ENCODE measurements around the gene LRP1B.

LRP1B gene

GRCh38 chr2:141029428-141030078 lies 1101.3 kb downstream of the LRP1B start:
- H3K4me1 Mint-ChIP-seq: no peaks in the 10 kb centered on the region
- DNase-seq (ENCODE audit: low spot score in 2 of 2) (no peak), ATAC-seq (no peak)
- no peak overlapping the region for H3K27ac Mint-ChIP-seq
- H3K9me3 Mint-ChIP-seq: peaks cover 11% of the 10 kb centered on the region
- H3K4me3 Mint-ChIP-seq: no peak overlapping the region
- H3K36me3 Mint-ChIP-seq: no peaks in the 10 kb centered on the region

- DNase-seq (ENCODE audit: low spot score in 2 of 2): no peak
- Mint-ChIP-seq H3K36me3 (no peaks in the 10 kb centered on the region), H3K9me3 (peaks cover 7% of the 10 kb centered on the region), H3K27ac (no peak overlapping the region), H3K4me1 (no peaks in the 10 kb centered on the region), H3K4me3 (no peak overlapping the region)
- no peak for ATAC-seq
Observed at GRCh38 chr2:141027221-141027620, 1103.6 kb downstream of the LRP1B start.

- Mint-ChIP-seq H3K4me3 (no peak overlapping the region), H3K36me3 (no peaks in the 10 kb centered on the region), H3K4me1 (no peaks in the 10 kb centered on the region), H3K9me3 (no peaks in the 10 kb centered on the region), H3K27ac (no peak overlapping the region)
- no peak for ATAC-seq
- DNase-seq (ENCODE audit: low spot score in 2 of 2): no peak
Observed at GRCh38 chr2:141021611-141022010, 1109.2 kb downstream of the LRP1B start.

- H3K9me3 Mint-ChIP-seq: no peaks in the 10 kb centered on the region
- DNase-seq (ENCODE audit: low spot score in 2 of 2) (no peak), ATAC-seq (no peak)
- H3K4me3 Mint-ChIP-seq: no peak overlapping the region
- H3K36me3 Mint-ChIP-seq: no peaks in the 10 kb centered on the region
- H3K27ac Mint-ChIP-seq: no peak overlapping the region
- H3K4me1 Mint-ChIP-seq: no peaks in the 10 kb centered on the region
Observed at GRCh38 chr2:141021109-141021508, 1109.7 kb downstream of the LRP1B start.

- ATAC-seq (no peak), DNase-seq (ENCODE audit: low spot score in 2 of 2) (no peak)
- no peaks in the 10 kb centered on the region for H3K36me3 Mint-ChIP-seq
- H3K4me3 Mint-ChIP-seq: no peak overlapping the region
- no peaks in the 10 kb centered on the region for H3K4me1 Mint-ChIP-seq
- H3K9me3 Mint-ChIP-seq: no peaks in the 10 kb centered on the region
- no peak overlapping the region for H3K27ac Mint-ChIP-seq
Observed at GRCh38 chr2:141020346-141020745, 1110.5 kb downstream of the LRP1B start.

GRCh38 chr2:141015341-141016047 lies 1115.3 kb downstream of the LRP1B start:
- Mint-ChIP-seq H3K9me3 (no peaks in the 10 kb centered on the region), H3K4me1 (no peaks in the 10 kb centered on the region), H3K27ac (no peak overlapping the region), H3K36me3 (no peaks in the 10 kb centered on the region), H3K4me3 (no peak overlapping the region)
- ATAC-seq: no peak
- DNase-seq (ENCODE audit: low spot score in 2 of 2): no peak

- DNase-seq (ENCODE audit: low spot score in 2 of 2) (no peak), ATAC-seq (no peak)
- Mint-ChIP-seq H3K4me3 (no peak overlapping the region), H3K36me3 (no peaks in the 10 kb centered on the region), H3K27ac (no peak overlapping the region), H3K4me1 (no peaks in the 10 kb centered on the region), H3K9me3 (peaks cover 6% of the 10 kb centered on the region)
Observed at GRCh38 chr2:141003967-141004657, 1126.7 kb downstream of the LRP1B start.

- Mint-ChIP-seq H3K36me3 (no peaks in the 10 kb centered on the region), H3K4me1 (no peaks in the 10 kb centered on the region), H3K4me3 (no peak overlapping the region), H3K9me3 (peaks cover 6% of the 10 kb centered on the region), H3K27ac (no peak overlapping the region)
- ATAC-seq: no peak
- no peak for DNase-seq (ENCODE audit: low spot score in 2 of 2)
Observed at GRCh38 chr2:141001750-141002149, 1129.1 kb downstream of the LRP1B start.

GRCh38 chr2:140998577-140998976 lies 1132.2 kb downstream of the LRP1B start:
- ATAC-seq (no peak), DNase-seq (ENCODE audit: low spot score in 2 of 2) (no peak)
- Mint-ChIP-seq H3K4me3 (no peak overlapping the region), H3K9me3 (peaks cover 9% of the 10 kb centered on the region), H3K4me1 (no peaks in the 10 kb centered on the region), H3K36me3 (no peaks in the 10 kb centered on the region), H3K27ac (no peak overlapping the region)

GRCh38 chr2:140998017-140998416 lies 1132.8 kb downstream of the LRP1B start:
- ATAC-seq (no peak), DNase-seq (ENCODE audit: low spot score in 2 of 2) (no peak)
- H3K4me1 Mint-ChIP-seq: no peaks in the 10 kb centered on the region
- H3K36me3 Mint-ChIP-seq: no peaks in the 10 kb centered on the region
- no peak overlapping the region for H3K27ac Mint-ChIP-seq
- peaks cover 9% of the 10 kb centered on the region for H3K9me3 Mint-ChIP-seq
- H3K4me3 Mint-ChIP-seq: no peak overlapping the region

GRCh38 chr2:140994856-140995255 lies 1136.0 kb downstream of the LRP1B start:
- Mint-ChIP-seq H3K4me1 (no peaks in the 10 kb centered on the region), H3K9me3 (peaks cover 14% of the 10 kb centered on the region), H3K27ac (no peak overlapping the region), H3K36me3 (no peaks in the 10 kb centered on the region), H3K4me3 (no peak overlapping the region)
- ATAC-seq (no peak), DNase-seq (ENCODE audit: low spot score in 2 of 2) (no peak)

GRCh38 chr2:140990416-140990815 lies 1140.4 kb downstream of the LRP1B start:
- no peak for DNase-seq (ENCODE audit: low spot score in 2 of 2)
- no peaks in the 10 kb centered on the region for H3K36me3 Mint-ChIP-seq

GRCh38 chr2:140988597-140988996 lies 1142.2 kb downstream of the LRP1B start:
- Mint-ChIP-seq H3K27ac (no peak overlapping the region), H3K4me1 (no peaks in the 10 kb centered on the region), H3K4me3 (no peak overlapping the region), H3K9me3 (peaks cover 15% of the 10 kb centered on the region), H3K36me3 (no peaks in the 10 kb centered on the region)
- DNase-seq (ENCODE audit: low spot score in 2 of 2) (no peak), ATAC-seq (no peak)

More at GRCh38 chr2:140990416-140990815, 1140.4 kb downstream of the LRP1B start:
- peaks cover 14% of the 10 kb centered on the region for H3K9me3 Mint-ChIP-seq
- no peak overlapping the region for H3K27ac Mint-ChIP-seq
- no peak overlapping the region for H3K4me3 Mint-ChIP-seq
- no peaks in the 10 kb centered on the region for H3K4me1 Mint-ChIP-seq
- ATAC-seq: no peak

- Mint-ChIP-seq H3K27ac (no peak overlapping the region), H3K4me3 (no peak overlapping the region), H3K9me3 (peaks cover 16% of the 10 kb centered on the region), H3K36me3 (no peaks in the 10 kb centered on the region), H3K4me1 (no peaks in the 10 kb centered on the region)
- DNase-seq (ENCODE audit: low spot score in 2 of 2) (no peak), ATAC-seq (no peak)
Observed at GRCh38 chr2:140986456-140986855, 1144.4 kb downstream of the LRP1B start.

- Mint-ChIP-seq H3K4me1 (no peaks in the 10 kb centered on the region), H3K9me3 (peaks cover 26% of the 10 kb centered on the region), H3K27ac (no peak overlapping the region), H3K36me3 (no peaks in the 10 kb centered on the region), H3K4me3 (no peak overlapping the region)
- ATAC-seq (no peak), DNase-seq (ENCODE audit: low spot score in 2 of 2) (no peak)
Observed at GRCh38 chr2:140975237-140975636, 1155.6 kb downstream of the LRP1B start.

- peaks cover 29% of the 10 kb centered on the region for H3K9me3 Mint-ChIP-seq
- no peak overlapping the region for H3K27ac Mint-ChIP-seq
- DNase-seq (ENCODE audit: low spot score in 2 of 2) (no peak), ATAC-seq (no peak)
- no peak overlapping the region for H3K4me3 Mint-ChIP-seq
- H3K36me3 Mint-ChIP-seq: no peaks in the 10 kb centered on the region
- H3K4me1 Mint-ChIP-seq: no peaks in the 10 kb centered on the region
Observed at GRCh38 chr2:140972724-140973123, 1158.1 kb downstream of the LRP1B start.

All from stimulated activated effector memory CD8-positive, alpha-beta T cell treated with anti-CD3 and anti-CD28 coated beads, Interleukin-12 subunit alpha, Interleukin-12 subunit beta, amount 100 ng/mL, for 72 hours (primary cell).